Breast epithelium (tissue), 3 donors: ENCODE data around the gene MADCAM1.

ENCODE experiments used
- POLR2A ChIP-seq: fragments of 450-650 bp; IDR thresholded peaks from one replicate; pipeline ENCODE4 v1.6.1; 2016; ENCODE audit warnings: antibody characterized with exemption, mild to moderate bottlenecking, moderate library complexity
- TF ChIP-seq, protein P1 (sequence below), 3 donors: fragments of 450-650 bp; IDR thresholded peaks; one replicate each; pipeline ENCODE4 v1.5.1; 2016 to 2017; ENCODE audit warnings: antibody characterized with exemption in 3 of 3, mild to moderate bottlenecking in 3 of 3, moderate library complexity in 3 of 3

DNA sequence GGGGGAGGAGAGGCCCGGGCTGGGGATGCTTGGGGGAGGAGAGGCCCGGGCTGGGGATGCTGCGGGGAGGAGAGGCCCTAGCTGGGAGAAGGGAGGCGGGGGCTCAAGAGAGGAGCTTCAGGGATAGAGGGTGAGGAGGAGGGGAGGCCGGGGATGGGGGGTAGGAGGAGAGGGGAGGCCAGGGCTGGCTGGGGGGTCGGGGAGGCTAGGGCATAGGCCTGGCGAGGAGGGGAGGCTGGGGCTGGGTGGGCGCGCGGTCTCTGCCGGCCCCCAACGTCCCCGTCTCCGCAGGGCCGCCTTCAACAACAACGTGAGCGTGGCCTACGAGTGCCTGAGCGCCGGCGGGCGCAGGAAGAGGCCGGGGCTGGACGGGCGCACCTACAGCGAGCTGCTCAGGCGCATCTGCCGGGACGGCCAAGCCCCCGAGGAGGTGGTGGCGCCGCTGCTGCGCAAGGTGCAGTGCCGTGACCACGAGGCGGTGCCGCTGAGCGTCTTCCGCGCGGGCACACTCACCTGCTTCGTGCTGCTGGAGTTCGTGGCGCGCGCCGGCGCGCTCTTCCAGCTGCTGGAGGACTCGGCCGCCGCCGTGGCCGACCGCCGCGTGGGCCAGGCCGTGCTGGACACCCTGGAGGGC is 22.4 kb downstream of the MADCAM1 start:
- TF ChIP-seq, protein P1, sequence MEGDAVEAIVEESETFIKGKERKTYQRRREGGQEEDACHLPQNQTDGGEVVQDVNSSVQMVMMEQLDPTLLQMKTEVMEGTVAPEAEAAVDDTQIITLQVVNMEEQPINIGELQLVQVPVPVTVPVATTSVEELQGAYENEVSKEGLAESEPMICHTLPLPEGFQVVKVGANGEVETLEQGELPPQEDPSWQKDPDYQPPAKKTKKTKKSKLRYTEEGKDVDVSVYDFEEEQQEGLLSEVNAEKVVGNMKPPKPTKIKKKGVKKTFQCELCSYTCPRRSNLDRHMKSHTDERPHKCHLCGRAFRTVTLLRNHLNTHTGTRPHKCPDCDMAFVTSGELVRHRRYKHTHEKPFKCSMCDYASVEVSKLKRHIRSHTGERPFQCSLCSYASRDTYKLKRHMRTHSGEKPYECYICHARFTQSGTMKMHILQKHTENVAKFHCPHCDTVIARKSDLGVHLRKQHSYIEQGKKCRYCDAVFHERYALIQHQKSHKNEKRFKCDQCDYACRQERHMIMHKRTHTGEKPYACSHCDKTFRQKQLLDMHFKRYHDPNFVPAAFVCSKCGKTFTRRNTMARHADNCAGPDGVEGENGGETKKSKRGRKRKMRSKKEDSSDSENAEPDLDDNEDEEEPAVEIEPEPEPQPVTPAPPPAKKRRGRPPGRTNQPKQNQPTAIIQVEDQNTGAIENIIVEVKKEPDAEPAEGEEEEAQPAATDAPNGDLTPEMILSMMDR (IDR thresholded peaks at IDR 0.05): no peak
- no peak for TF ChIP-seq POLR2A
